Measurements from ENCODE around the gene STXBP6. TPM values are rescaled to one million over a fixed set of nuclear protein-coding genes. Genes with fewer than 3 reads are reported as not detected.

Gene STXBP6
- total RNA-seq, 1 experiment from 2014 or later, result 32.2 TPM

GRCh38 chr14:24879661-24880386 is 170.1 kb downstream of the STXBP6 start:
- no peak for TF ChIP-seq CTCF (IDR thresholded peaks at IDR 0.05; ENCODE audit: insufficient read depth in 1 of 2, low read depth in 1 of 2, low read length in 1 of 2, severe bottlenecking in 1 of 2, unreplicated experiment in 1 of 2)
- peaks cover 2% of the 10 kb centered on the region; the same call in 1 of the 2 replicates for H3K4me1 ChIP-seq
- no peak overlapping the region for H3K4me3 Mint-ChIP-seq (ENCODE audit: unreplicated experiment)
- intact Hi-C loops (cut with micrococcal nuclease; ENCODE audit: unreplicated experiment), result no loop called here
- no peak for DNase-seq
- H3K4me3 ChIP-seq (ENCODE audit: low read depth, low read length), result no peak overlapping the region
- H3K27me3 Mint-ChIP-seq (ENCODE audit: insufficient read depth, unreplicated experiment), result no peaks in the 10 kb centered on the region
- POLR2A ChIA-PET, result no interaction called here
- no peaks in the 10 kb centered on the region for H3K9me3 Mint-ChIP-seq (ENCODE audit: unreplicated experiment)
- no peaks in the 10 kb centered on the region for H3K36me3 Mint-ChIP-seq (ENCODE audit: insufficient read depth, unreplicated experiment)
- no peaks in the 10 kb centered on the region for H3K27me3 ChIP-seq (replicated peaks; ENCODE audit: control insufficient read depth, insufficient read depth, low read length)
- no peaks in the 10 kb centered on the region for H3K36me3 ChIP-seq (ENCODE audit: control insufficient read depth, insufficient read depth, low read length)
- peaks cover 4% of the 10 kb centered on the region for H3K4me1 Mint-ChIP-seq (ENCODE audit: low read depth, unreplicated experiment)
- H3K9me3 ChIP-seq, result no peaks in the 10 kb centered on the region
- CTCF ChIA-PET, result no interaction called here
- BruUV-seq (replicated peaks), result no TSS peak
- no peak overlapping the region for H3K27ac Mint-ChIP-seq (ENCODE audit: unreplicated experiment)

- no peak for DNase-seq
- H3K36me3 ChIP-seq (ENCODE audit: control insufficient read depth, insufficient read depth, low read length), result no peaks in the 10 kb centered on the region; the same call in 1 of the 2 replicates
- no peaks in the 10 kb centered on the region for H3K9me3 ChIP-seq
- H3K27me3 ChIP-seq (replicated peaks; ENCODE audit: control insufficient read depth, insufficient read depth, low read length), result no peaks in the 10 kb centered on the region
- Mint-ChIP-seq H3K27ac (ENCODE audit: unreplicated experiment) (no peak overlapping the region), H3K27me3 (ENCODE audit: insufficient read depth, unreplicated experiment) (no peaks in the 10 kb centered on the region), H3K4me3 (ENCODE audit: unreplicated experiment) (no peak overlapping the region), H3K4me1 (ENCODE audit: low read depth, unreplicated experiment) (peaks cover 17% of the 10 kb centered on the region), H3K36me3 (ENCODE audit: insufficient read depth, unreplicated experiment) (no peaks in the 10 kb centered on the region), H3K9me3 (ENCODE audit: unreplicated experiment) (no peaks in the 10 kb centered on the region)
- H3K4me3 ChIP-seq (ENCODE audit: low read depth, low read length), result no peak overlapping the region
- intact Hi-C loops (cut with micrococcal nuclease; ENCODE audit: unreplicated experiment), result no loop called here
- no peak for TF ChIP-seq CTCF (IDR thresholded peaks at IDR 0.05; ENCODE audit: insufficient read depth in 1 of 2, low read depth in 1 of 2, low read length in 1 of 2, severe bottlenecking in 1 of 2, unreplicated experiment in 1 of 2)
- BruUV-seq (replicated peaks), result no TSS peak
- ChIA-PET CTCF (no interaction called here), POLR2A (no interaction called here)
- H3K4me1 ChIP-seq, result peaks cover 3% of the 10 kb centered on the region
Observed at GRCh38 chr14:24876996-24877395, 173.0 kb downstream of the STXBP6 start.

- DNase-seq, result no peak
- CTCF ChIA-PET, result no interaction called here
Observed at GRCh38 chr14:24875991-24876878, 173.7 kb downstream of the STXBP6 start.

More at GRCh38 chr14:24875991-24876878, 173.7 kb downstream of the STXBP6 start:
- Mint-ChIP-seq H3K4me3 (ENCODE audit: unreplicated experiment) (no peak overlapping the region), H3K27ac (ENCODE audit: unreplicated experiment) (no peak overlapping the region), H3K27me3 (ENCODE audit: insufficient read depth, unreplicated experiment) (no peaks in the 10 kb centered on the region), H3K4me1 (ENCODE audit: low read depth, unreplicated experiment) (peaks cover 25% of the 10 kb centered on the region), H3K9me3 (ENCODE audit: unreplicated experiment) (no peaks in the 10 kb centered on the region), H3K36me3 (ENCODE audit: insufficient read depth, unreplicated experiment) (no peaks in the 10 kb centered on the region)
- POLR2A ChIA-PET, result no interaction called here
- Histone ChIP-seq H3K9me3 (no peaks in the 10 kb centered on the region), H3K4me3 (ENCODE audit: low read depth, low read length) (no peak overlapping the region), H3K27me3 (replicated peaks; ENCODE audit: control insufficient read depth, insufficient read depth, low read length) (no peaks in the 10 kb centered on the region), H3K4me1 (peaks cover 10% of the 10 kb centered on the region), H3K36me3 (ENCODE audit: control insufficient read depth, insufficient read depth, low read length) (no peaks in the 10 kb centered on the region; the same call in 1 of the 2 replicates)
- intact Hi-C loops (cut with micrococcal nuclease; ENCODE audit: unreplicated experiment), result no loop called here
- BruUV-seq (replicated peaks), result no TSS peak
- TF ChIP-seq CTCF (IDR thresholded peaks at IDR 0.05; ENCODE audit: insufficient read depth in 1 of 2, low read depth in 1 of 2, low read length in 1 of 2, severe bottlenecking in 1 of 2, unreplicated experiment in 1 of 2), result no peak

All from Caco-2 (cell line).